HG03159 (cell line): ENCODE results near the gene PLEKHS1.

Source experiments
- ATAC-seq: cut with Tn5 transposase; IDR thresholded peaks from one replicate; pipeline ENCODE4 v1.9.1; 2021; ENCODE audit warnings: mild to moderate bottlenecking, moderate library complexity; ENCODE audit not compliant: unreplicated experiment

PLEKHS1 gene

DNA sequence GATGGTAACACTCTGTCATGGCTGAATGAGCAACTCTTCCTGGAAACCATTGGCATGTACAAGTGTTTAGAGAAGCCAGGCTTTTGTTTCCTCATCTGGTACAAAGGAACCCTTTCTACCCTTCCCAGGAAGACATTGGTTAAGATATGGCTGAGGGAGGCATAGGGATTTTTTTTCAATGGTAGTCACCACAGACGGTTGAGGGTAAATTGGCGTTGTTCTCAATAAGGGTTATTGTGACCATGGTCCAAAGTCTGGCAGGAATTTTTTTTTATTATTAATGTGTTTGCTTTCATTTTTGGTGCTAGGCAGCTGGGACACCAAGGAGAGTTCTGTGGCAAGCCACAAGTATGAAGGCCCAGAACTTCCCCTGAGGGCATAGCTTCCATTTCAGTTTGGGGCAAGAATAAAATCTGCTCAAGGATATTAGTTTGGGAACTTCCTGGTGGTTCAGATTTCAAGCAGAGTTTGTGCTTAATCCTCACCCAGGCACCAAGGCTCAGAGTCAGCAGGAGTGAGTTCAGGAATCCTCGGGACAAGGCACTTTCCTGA lies at the start of gene PLEKHS1:
PLEKHS1 (plus strand) TSS at position 502 of the 552 bp plus-strand sequence. CDS start 3,596 bp downstream, outside the sequence.
- no peak for ATAC-seq

DNA sequence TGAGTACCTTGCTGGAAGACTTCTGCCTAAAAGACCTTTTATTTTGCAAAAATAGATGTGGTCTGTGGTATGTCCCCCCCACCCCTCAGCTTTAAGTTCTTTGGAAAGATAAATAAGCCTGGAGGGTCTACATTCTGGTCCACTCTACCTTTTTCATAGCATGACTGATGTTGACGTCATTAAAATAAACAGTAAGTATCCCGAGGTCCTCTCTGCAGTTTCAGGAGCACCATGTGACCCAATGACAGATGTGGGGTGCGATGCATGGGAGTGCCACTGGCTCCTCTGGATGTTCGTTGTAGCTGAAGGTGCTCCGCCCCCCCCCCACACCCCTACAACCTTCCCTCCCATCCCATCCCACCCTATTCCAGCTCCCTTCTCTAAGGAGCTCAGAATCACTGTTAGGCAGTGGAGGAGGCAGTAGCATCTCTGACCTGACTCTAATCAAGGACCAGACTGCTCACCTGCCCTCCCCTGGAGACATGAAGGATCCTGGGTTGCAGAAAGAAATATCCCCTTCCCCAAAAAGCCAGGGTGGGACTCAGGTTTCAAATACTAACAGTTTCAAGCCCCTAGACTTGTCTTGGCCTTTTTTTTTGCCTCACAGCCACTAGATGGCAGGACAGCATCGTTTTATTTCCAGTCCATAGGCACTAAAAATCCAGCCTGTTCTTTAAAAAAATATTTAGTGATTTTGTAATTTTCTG lies 46.7 kb upstream of the PLEKHS1 start:
- no peak for ATAC-seq

DNA sequence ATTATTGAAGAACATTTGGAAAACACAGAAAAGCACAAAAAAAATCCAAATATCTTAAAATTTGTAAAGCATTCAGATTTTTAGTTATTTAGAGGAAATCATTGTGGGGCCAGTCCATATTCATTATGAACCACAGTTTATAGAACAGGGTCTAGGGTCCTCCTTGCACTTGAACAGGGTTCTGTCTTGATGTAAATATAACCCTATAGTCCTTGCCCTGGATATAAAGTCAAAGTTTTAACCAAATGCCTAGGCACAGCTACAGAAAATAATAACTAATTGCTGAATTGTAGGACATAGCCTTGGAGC lies 46.2 kb upstream of the PLEKHS1 start:
- ATAC-seq = no peak

DNA sequence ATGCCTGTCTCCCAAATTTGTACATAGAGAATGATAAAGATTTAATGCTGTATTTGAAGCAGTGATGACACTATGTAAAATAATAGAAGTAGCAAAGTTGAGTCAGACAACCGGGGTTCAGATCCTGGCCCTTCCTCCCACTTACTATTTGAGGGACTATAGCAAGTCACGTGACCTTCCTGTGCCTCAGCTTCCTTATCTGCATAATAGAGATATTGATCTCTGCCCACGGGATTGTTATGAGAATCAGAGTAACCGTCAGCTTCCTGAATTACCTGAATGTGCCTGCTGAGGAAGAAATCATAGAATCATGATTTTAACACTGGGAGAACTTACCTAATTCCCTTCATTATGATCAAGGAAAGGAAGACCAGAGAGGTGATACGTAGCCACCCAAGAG lies 44.9 kb upstream of the PLEKHS1 start:
- no peak for ATAC-seq

DNA sequence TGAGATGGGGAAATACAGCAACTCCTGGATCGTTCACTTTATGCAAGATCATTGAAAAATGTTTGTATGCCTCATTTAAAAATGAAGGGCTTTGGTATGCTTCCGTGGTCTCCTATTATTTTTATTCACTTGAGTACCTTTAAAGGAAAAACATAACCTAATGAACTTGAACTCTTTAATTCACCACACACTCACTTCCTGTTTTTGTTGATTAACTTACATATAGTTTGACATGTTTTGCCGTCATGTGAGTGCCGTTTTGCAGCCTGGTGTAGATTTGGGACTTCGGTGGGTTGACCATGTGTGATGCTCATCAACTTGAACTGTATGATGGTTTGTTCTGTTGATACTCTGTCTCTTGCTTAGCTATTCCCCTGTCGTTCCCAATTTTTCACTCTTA lies 42.8 kb upstream of the PLEKHS1 start:
- ATAC-seq = no peak

DNA sequence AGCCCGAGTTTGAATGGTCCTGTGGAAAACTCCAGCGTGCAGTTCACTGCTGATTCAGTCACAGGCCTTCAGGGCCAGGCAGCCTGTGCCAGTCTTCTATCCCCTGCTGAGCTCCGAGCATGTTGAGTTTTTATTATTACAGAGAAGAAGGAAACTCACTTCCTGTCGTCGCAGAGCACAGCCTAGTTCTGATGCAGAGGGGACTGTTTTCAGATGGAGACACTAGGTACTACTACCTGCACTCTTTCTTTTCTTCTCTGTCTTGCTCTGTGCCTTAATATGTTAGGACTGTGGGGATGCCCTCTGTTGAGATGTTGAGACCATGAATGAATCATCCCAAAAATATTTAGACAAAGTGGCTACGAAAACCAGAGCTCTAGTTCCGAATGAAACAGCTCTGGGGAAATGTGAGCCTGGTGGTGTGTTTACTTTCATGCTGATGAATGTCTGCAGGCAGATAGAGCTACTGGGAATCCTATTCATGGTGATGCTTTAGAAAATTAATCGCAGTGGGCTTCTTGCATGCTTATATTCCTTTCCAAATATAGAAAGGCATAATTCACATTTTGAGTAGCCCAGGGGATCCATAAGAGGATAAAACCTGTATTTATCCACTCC lies 42.2 kb upstream of the PLEKHS1 start:
- ATAC-seq = no peak

DNA sequence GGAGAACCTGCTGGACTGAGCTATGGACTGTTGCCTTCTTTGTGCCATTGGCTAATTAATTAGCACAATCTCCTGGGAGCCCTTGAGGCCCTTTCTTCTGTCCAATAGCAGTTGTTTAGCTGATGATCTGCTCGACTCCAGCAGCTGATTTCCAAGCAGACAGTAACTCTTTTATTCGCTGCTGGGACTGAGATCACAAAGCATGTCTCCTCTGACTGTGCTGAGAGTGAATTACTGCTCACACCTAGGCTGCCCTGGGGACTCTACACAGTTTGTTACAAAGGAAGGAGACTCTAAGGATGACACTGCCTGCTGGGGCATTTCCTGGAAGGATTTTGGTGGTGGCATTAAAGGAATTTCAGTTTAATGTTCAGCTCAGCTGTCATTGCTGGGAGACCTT lies 40.3 kb upstream of the PLEKHS1 start:
- ATAC-seq = no peak

DNA sequence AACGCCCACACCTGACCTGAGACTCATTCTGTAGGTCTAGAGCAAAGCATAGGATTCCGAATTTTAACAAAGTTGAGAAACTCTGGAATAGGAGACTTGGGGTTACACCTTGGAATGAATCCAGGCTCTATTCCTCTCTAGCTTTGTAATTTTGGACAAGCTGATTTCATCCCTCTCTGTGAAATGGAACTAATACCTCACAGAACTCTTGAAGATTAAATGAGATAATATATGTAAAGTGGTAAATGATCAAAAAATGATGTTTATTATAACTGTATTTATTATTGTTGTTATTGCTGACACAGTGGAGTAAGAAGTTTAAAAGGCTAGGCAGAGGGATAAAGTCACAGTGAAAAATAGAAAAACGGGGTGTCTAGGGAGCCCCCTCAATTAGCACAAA lies 39.5 kb upstream of the PLEKHS1 start:
- ATAC-seq = no peak

DNA sequence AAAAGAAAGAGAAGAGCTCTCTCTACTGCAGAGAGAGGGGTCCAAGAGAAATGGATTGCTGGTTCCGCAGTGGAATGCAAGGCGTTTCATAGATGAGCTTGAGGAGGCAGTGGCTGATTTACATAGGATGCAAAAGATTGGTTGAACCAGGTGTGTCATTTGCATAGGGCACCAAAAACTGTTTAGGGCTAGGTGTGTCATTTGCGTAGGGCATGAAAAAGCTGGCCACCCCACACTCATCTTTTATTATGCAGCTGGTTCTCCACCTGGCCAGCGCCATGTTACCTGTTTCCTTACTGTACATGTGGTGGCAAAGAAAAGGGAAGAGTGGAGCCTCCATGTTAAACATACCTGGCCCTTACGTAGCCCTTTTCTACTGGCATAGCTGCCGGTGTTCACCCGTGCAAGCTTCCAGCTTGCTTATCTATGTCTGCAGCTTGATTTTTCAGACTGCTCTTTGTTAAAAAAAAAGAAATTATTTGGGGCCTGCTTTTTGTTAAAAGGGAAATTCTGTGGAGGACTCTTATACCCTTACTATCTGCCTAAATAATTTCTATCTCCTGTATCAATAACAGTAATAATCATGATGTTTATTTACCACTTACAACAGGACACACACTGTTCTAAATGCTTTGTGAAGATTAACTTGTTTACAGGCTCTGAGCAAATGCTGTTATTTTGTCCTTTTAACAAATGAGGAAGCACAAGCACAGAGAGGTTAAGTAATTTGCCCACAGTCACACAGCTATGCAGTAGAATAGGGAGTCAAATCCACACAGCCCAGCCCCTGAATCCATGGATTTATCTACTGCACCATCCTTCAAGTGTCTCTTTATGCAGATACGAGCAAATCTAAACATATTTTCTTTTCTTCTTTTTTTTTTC lies 38.5 kb upstream of the PLEKHS1 start:
- ATAC-seq = no peak

DNA sequence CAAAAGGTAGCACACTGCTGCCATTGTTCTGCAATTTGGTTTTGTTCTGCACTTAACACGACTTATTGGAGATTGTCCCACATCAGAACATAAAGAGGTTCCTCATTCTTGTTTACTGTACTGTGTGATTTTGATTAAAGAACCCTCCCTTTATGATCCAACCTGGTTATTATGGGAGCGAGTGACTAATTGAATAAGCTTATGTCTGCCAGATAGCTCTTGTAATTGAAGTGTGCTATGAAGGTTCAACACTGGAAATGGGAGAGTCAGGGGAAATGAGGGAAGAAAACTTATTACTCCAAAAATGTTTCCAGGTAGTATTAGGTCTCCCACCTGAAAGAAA lies 37.9 kb upstream of the PLEKHS1 start:
- ATAC-seq = no peak

DNA sequence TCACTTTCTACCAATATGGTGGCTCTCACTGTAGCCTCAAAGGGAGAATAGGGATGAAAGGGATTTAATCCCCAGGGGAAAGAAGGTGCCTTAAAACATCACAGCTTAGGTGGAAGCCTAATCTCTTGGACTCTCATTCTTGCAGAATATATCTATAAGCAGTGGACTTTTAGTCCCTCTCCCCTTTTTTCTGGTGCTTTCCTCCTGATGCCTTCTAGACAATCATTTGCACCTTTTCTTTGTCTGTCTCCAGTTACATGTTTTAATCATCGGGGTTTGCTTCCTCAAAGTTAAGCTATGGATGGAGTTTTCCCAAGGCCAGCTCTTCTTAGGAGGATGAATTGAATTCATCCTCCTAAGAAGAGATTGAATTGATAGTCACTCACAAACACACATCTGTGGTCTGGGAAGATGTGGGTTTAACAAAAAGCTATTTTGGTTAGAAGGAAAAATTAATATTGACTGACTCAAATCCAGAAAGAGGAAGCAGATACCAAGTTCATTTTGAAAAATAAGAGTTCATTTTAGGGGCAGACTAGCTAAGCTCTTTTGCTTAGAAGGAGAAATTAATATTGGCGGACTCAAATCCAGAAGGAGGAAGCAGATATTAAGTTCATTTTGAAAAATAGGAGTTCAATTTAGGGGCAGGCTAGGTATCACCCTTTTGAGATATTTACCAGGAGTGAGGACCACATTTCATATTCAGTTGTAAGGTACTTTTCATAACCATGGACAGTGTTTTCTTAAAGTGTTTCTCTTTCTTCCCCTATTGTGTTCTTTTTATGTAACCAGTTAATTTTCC lies 35.2 kb upstream of the PLEKHS1 start:
- no peak for ATAC-seq

DNA sequence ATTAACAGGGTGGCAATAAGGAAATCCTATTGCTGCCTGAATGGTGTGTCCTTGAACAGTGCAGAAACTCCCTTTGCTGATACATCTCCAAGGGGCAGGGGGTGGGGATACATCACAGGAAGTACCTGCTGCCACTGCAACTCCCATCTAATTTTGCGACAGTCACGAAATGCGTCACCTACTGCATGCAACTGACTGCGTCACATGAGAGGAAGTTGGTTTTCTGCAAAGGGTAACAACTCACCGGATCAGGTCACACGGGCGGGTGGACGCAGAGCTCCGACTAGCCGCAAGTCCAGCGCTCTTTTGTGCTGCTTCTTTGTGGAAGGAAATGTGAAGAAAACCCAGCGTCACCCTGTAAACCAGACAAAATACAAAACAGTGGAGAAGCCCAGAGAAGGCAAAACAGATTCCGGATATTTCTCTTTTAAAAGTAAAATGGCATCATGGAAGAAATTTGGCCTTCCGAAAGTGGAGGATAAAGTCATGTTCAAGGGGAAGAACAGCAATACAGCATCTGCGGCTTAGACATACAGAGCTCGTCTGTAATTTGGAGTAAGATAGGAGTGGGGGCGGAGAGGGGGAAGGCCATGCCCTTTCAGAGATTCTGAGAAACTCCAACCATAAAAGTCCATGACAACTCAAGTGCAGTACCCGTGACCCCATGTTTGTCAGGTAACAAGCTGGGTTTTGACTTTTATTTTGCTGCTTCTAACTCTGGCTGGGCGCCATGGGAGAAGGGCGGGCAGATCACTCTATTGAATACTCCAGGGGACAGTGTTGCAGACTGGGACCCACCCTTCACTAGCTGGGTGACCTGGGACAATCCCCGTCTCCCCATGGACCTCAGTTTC lies 32.3 kb upstream of the PLEKHS1 start:
- no peak for ATAC-seq

DNA sequence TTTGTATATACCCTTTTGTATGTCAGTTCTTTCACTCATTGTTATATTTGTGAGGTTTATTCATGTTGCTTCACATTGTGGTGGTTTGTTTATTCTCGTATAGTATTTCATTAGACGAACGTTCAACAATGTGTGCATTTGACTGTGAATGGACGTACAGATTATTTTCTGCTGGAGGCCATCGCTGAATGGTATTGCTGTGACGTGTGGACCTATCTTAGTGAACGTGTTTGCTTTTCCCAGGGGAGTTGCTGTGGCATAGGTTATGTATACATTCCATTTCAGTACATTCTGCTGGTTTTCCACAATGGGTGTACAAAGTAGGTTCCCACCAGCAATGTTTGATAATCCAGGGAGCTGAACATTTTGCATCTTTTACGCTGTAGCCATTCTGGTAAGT lies 31.1 kb upstream of the PLEKHS1 start:
- ATAC-seq = no peak

DNA sequence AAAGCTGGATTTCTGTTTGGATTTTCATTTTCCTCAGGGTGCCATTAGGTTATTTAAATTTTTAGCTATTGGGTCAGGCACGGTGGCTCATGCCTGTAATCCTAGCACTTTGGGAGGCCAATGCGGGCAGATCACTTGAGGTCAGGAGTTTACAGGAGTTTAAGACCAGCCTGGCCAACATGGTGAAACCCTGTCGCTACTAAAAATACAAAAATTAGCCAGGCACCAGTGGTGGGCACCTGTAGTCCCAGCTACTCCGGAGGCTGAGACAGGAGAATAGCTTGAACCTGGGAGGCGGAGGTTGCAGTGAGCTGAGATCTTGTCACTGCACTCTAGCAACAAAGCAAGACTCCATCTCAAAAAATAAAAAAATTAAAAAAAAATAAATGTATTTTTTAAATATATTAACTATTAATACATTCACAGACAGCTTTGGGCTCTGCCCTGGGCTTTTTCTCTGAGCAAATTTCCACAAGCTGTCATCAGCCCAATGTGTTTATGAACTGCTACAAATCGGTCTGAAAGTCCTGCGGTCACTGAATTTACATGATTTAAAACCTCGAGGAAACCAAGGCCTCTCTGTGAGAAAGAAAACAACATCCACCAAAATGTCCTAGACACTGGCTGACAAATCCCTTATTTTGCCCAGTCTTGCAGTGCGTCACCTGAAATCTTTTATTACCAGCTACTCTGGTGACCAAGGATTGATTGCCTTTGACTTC lies 19.2 kb upstream of the PLEKHS1 start:
- no peak for ATAC-seq

DNA sequence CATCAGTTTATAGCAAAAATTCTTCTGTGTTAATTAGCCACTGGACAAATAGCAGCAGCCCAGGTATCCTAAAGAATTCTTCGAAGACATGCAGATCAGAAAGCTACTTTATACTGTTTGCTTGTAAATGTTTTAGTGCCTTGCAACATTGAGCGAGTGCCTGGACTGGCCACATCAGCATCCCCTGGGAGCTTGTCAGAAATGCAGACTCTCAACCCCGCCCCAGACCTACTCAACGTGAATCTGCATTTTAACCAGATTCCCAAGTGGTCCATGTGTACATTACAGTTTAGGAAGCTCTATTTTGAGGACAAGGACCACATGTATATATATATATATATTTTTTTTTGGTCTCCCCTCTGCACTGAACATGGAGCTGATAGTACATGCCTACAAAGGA lies 18.5 kb upstream of the PLEKHS1 start:
- no peak for ATAC-seq

DNA sequence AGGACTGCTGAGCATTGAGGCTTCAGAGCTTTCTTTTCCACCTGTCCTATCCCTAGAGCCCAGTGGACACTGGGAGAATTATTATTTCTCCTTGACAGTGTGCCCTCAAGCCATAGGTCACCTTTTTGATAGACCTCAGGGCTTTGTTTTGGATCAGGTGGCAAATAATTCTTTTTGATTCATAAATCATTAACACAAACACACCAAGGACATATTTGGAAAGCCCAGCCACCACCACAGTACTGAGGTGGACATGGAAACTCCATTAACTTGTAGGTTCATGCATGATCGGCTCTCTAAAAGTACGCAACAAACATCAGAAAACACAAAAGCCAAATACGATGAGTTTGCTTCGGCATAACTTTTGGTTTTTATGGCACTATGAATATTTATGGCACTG lies 17.8 kb upstream of the PLEKHS1 start:
- ATAC-seq = no peak

DNA sequence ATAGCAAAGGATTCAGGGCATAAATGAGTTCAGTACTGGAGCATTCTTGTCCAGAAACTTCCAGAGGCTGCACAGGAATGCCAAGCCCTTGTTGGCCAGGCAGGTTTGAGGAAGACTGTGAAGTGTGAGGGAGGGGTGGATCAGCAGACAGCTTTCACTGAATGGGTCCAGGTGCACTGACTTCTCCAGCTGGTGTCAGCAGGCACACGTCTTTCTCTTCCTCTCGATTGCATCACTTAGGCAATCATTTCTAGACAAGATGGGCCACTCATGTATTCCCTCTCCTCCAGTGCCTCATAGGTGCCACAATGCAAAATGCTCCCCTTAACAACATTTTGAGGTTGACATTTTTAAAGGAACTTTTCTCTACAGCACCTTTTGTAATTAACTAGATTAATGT lies 15.6 kb upstream of the PLEKHS1 start:
- peak; percentile 87 for ATAC-seq

DNA sequence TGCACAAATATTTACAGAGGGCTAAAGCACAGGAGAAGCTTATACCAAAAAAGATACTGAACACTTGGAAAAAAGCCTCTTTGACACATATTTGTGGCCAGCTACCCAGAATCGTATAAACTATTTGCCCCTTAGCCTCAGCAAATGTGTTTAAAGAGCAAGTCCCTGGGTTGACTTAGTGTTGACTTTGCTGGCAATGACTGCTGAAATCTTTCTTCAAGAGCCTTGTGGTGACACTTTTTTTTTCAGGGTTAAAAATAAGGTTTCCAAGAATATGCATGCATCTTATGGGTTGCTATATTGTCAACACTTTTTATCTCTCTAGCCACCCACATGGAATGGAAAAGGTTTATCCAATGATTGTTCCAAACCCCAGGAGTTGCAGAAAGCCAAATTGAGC lies 14.9 kb upstream of the PLEKHS1 start:
- no peak for ATAC-seq

DNA sequence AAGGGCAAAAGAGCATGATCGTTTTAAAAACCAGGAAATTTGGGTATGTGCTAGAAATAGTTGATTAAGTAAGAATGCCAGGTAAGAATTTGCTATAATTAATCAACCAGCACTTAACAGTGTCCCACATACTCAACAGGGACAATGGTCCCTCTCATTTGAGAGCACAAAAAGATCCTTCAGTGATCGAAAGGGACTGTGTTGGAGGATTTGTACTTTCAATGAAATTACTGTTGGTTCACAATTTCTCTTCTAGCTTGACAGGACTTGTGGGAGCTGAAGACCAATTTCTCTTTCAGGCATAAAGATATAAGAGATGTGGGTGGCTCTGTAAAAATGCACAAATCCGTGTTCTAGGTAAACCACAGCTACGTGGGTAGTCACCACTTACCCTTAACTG lies 12.5 kb upstream of the PLEKHS1 start:
- no peak for ATAC-seq

DNA sequence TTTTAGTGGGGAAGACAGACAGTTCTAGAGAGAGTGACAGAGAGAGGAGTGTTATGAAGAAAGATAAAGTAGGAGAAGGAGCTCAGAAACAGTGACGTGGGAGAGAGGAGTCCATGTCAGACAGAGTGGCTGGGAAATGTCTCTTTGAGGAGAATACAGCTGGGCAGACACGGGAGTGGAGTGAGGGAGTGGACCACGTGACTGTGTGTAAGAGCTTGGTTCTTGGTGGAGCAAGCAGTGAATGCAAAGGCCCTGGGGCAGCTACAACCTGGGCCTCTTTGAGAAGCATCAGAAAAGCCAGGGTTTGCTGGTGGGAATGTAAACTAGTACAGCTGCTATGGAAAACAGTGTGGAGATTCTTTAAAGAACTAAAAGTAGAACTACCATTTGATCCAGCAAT lies 11.9 kb upstream of the PLEKHS1 start:
- no peak for ATAC-seq
